Measurements from ENCODE around the gene WNT5A.

DNA sequence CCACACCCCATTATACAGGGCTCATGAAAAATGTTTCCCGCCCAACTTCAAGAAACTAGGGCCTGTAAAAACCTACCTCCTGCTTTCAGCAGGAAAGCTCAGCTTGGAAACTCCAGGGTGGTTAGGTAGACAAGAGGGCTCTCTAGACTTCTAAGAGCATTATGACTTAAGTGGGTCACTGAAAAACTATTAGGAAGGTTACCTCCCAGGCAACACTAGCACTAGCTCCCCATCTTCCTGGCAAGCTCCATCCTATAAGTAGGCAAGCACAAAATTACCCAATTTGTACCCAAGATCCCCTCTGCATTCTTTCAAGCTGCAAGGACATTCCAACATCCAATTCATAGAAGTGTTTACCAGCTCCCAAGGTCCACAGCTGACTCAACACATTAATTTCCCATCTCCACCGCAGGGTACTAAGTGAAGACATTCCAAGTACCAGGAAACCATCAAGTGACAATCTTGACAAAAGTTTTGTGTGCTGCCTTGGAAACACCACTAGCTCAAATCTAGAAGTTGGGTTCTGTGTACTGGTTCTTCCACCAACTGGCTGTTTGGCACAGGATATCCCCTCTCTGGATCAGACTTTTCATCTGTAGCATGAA lies 46.9 kb downstream of the WNT5A start:
- TF ChIP-seq POLR2A (IDR thresholded peaks at IDR 0.05; ENCODE audit: low read length) (no peak), CHD4 (IDR thresholded peaks at IDR 0.05; ENCODE audit: borderline replicate concordance) (no peak), RCOR1 (IDR thresholded peaks at IDR 0.05; ENCODE audit: low read depth, low read length) (no peak), RFX5 (IDR thresholded peaks at IDR 0.05) (no peak), HMGXB4 (CRISPR knock-in tag; IDR thresholded peaks at IDR 0.05; ENCODE audit: borderline replicate concordance) (no peak), RAD21 (conservative IDR thresholded peaks at IDR 0.05 in 1 of 2, IDR thresholded peaks at IDR 0.05 in 1 of 2) (no peak), CTCF (IDR thresholded peaks at IDR 0.05) (no peak), ZFP36 (IDR thresholded peaks at IDR 0.05; ENCODE audit: borderline replicate concordance, partially characterized antibody) (no peak)
